GM21825 (cell line): ENCODE measurements around the gene INSYN1.
"Not testable (repeated sequence)": the region's sequence is repeated elsewhere in the genome, so short reads cannot be mapped to it uniquely, and the experiment has no call there.

Experiments used
- ATAC-seq: cut with Tn5 transposase; IDR thresholded peaks from one replicate; pipeline ENCODE4 v1.9.1; 2021; ENCODE audit warnings: mild to moderate bottlenecking, moderate library complexity; ENCODE audit not compliant: unreplicated experiment

The INSYN1 gene, protein sequence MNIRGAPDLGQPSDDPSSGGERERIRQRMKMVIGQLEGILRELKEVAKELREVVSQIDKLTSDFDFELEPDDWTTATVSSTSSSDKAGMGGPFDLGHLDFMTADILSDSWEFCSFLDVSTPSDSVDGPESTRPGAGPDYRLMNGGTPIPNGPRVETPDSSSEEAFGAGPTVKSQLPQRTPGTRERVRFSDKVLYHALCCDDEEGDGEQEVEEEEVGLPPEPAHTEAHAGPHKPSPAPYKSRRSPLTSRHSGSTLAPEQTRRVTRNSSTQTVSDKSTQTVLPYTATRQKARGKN

DNA sequence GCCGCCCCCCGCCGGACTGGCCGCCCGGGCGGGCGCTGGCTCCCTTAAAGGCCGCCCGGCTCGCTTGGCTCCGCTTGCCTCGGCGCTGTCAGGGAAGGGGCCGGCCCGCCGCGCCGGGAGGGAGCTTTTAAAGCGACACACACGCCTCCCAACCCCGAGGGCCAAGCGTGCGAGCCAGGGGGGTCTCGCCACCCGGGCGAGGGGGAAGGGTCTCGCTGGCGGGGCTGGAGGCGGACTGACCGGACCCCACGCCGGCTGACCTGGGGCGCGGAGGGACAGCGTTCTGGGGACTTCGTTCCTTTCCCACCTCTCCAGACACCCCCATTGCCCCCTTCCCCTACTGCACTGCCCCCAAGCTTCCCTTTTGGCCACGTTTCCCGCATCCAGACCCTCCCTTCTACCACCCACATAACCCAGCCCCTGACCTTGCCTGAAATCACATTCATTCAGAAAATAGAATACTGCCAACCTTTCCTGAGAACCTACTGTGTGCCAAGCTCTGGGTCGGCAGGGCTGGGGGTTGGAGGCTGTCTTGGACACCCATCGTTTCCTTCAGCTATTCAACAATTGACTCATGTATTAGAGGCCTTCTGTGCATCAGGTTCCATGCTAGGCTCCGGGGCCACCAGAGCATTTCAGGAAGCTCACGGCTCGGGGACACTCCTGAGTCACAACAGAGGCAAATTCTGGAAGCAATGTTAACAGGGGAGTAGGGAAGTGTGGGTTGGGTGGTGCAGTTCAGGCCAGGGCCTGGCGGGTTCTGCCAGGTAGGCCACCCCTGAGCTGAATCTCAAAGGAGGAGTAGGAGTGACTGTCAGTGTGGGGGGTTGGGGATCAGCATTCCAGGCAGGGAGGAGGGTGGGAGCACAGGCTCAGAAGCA lies at the start of gene INSYN1:
TSS of gene INSYN1 (minus strand) at position 102 of the 881 bp plus-strand sequence. CDS start 2,221 bp downstream, outside the sequence.
- no peak for ATAC-seq

DNA sequence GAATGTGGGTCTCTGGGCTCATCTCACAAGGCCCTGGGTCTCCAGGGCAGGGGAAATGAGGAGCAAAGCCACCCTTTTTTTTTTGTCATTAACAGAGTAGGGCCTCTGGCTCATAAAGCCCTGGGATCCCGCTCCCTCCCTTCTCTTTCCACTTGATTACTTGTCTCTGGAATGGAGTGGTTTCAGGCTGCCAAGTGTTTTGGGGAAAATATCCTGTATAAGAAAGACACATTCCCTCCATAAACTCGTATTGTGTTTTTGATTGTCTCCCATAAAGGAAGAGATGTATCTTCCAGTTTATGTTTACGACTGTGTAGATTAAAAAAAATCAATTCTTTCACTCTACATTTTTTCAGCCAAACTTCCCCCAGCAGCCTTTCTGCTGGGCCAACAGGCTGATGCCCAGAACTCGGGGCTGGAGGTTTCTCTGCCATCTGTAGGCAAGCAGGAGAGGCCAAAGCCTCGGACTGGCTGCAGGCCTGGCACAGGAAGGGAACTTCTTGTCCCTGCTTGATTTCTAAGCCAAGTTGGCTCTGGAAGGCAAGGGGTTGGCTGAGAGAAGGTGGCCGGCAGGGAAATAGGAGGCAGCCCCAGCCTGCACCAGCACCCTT lies 49.4 kb upstream of the INSYN1 start:
- ATAC-seq, result no peak

DNA sequence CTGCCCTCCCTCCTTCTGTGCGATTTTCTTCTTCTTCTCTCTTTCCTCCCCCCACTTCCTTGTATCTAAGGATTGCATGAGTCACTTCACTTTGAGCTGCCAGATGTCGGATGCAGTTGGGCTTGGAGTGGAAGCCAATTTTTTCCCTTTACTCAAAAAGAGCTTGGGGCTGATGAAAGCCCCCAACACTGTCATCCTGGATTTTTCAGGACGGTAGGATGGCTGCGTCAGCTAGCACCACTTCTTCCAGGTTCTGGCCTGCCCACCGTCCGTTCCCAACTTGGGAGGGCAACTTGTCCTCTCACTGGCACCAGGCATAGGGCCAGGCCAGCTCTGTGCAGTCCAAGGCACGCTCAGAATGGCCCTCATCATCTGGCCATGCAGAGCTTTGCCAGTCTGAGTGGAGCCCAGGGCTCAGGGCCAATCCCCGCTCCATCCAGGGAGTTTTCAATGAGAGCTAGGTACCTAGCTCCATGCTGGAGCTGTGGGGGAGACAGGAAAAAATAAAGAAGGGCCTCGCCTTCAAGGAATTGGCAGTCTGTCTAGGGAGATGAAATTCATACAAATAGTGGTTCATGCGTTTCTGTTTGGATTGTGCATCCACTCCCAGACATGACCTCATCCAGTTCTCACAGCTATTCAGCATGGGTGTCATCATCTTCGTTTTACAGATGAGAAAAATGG lies 47.7 kb upstream of the INSYN1 start:
- no peak for ATAC-seq

DNA sequence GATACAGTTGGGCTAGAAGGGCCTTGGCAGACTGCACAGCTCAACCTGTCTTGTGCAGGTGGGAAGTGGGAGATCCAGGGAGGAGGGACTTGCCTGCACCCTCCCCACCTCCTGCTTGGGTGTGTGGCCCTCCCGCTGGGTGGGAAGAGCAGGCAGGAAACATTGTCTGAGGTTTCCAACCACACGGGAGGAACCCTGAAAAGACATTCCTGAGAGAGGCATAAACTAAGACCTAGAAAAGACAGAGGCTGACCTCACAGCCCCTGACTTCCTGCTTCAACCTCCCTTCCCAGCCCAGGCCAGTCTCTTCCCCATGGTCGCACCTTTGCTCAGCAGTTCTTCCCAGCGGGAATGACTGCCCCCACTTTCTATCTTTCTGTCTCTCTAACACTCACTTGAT lies 46.3 kb upstream of the INSYN1 start:
- no peak for ATAC-seq

DNA sequence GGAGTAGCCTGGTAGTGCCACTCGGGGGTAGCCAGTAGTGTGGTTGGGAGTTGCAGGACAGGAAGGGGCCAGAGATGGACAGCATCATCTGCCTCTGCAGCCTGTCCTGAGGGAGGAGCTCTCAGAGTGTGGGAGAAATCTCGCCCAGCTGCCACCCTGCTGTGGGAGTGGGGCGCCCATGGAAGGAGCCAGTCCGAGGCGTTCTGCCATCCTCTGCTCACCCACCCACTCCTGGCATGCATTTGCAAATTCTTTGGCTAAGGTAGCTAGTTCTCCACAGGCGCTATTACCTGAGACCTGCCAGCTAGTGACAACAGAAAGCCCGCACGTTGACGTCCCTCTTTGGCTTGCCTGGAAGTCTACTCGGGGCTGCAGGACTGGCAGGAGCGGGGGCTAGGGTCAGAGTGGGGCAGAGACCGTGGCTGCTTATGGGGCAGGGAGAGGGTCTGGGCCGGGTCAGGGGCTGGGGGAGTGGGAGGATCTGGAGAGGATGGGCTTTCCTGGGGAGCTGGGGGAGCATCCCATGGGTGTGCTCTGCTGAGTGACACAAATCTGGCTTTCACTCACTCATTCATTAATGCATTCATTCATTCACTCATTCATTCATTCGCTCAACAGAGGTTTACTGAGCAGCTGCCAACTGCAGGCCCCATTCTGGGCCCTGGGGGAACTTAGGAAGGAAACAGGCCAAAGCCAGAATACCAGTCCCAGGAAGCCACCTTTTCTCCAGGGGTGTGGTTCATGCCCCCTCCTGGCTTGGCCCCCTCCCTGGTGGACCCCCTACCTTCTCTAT lies 44.4 kb upstream of the INSYN1 start:
- ATAC-seq, result no peak

DNA sequence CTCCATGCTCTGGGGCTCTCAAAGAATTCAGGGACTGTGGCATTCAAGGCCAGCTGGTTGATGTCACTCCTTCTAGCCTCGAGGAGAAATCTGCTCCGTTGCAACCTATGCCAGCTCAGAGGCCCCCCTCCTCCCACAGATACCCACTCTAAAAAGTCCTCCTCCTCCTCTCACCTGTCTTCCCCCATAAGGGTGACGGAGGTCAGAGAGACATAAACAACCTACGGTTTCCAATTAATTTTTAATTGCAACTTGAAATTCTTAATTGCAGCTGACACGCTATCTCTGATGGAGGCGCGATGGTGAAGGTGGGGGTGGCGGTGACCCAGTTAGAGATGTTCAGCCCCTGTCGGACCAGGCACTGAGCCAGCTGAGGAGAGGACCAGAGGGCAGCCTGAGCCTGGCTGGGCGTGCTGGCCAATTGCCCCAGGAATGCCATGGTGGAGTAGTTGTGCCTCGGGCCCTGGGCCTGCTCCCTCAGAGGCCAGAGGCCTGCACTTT lies 43.2 kb upstream of the INSYN1 start:
- no peak for ATAC-seq

DNA sequence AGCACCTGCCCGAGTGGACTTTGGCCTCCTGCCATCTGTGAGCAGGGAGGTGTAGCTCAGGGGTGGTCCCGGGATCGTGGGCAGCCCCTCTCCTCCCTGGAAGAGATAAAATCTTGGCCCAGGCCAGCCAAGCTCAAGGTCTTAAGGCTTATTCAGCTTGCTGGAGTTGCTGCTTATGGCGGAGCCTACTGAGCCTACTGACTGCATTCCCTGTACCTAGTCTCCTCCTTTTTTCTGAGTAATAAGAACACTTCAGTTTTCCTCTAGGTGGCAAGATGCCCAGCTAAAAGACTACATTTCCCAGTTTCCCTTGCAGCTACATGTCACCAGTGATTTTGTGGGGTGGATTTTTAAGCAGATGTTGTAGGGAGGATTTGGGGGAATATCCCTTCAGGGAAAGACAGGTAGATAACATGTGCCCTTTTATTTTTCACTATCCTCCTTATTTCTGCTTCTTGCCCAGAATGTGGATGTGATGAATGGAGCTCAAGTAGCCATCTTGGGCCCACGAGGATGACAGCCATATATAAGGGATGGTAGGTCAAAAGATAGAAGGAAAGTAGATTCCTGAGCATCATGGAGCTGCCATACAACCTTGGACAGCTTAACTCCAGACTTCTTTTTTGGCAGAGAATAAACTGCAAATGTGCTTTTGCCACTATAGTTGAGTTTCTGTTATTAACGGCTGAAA lies 41.4 kb upstream of the INSYN1 start:
- ATAC-seq, result no peak

DNA sequence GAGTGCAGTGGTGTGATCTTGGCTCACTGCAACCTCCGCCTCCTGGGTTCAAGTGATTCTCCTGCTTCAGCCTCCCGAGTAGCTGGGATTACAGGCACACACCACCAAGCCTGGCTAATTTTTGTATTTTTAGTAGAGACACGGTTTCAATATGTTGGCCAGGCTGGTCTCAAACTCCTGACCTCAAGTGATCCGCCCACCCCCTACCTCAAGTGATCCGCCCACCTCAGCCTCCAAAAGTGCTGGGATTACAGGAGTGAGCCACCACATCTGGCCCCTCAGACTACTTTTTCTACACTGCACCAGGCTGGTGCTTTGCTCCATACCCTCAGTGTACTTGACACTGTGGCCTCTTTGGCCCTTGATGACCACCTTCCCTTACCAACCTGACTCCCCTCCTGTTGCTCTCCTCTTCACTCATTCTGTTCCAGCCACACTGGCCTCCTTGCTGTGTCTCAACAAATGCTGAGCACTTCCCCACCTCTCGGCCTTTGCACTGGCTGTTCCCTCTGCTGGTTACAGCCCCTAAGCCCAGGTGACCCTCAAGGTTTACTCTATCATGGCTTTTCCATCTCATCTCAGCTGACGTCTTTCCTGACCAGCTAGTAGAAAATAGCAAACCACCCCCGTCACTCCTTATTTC lies 39.9 kb upstream of the INSYN1 start:
- ATAC-seq, result not testable (repeated sequence)

DNA sequence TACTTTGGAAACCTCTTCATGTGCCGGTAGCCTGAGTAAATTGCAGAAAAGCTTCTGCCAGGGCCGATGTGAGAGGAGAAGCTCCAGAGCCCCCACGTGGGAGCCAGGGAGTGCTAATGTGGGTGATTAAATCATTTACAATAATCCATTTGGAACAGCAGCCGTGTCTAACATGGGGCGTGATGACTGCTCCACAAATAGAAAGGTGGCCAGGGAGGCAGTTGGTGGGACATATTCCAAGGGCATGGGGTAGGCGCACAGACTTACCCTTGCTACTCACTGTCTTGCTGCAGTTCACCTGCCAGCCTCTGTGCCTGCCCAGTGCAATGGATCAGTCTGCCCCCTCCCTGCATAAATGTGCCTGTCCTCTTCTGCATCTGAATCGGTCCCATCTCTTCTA lies 39.3 kb upstream of the INSYN1 start:
- ATAC-seq, result no peak

DNA sequence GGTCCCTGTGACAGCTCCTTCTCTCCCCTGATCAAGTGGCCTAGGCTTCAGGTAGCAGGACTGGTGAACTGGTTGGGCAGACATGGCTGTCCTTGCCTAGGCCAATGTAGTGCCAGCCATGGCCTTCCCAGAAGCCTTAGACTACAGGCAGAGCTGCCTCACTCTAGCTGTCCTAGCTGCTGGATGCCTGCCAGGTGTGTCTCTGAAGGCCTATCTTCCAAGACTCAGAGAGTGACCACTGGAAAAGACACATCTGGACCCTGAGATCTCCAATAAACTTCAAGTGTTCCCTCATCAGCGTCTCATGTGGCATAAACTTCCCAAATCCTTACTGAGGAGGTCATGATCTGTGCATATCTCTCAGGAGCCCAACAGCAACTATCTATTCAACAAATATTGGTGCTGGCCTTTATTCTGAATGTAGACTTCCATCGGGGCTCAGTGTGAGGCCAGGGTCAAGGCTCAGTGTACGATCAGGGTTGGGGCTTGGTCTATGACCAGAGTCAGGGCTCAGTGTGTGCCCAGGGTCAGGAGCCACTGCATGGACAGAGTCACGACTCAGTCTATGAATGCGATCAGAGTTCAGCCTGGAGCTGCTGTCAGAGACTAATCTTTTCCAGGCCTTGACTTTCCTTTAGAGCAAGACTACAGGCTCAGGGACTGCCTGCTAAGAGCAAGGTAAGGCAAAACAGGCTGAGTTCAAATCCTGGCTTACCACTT lies 36.5 kb upstream of the INSYN1 start:
- no peak for ATAC-seq

DNA sequence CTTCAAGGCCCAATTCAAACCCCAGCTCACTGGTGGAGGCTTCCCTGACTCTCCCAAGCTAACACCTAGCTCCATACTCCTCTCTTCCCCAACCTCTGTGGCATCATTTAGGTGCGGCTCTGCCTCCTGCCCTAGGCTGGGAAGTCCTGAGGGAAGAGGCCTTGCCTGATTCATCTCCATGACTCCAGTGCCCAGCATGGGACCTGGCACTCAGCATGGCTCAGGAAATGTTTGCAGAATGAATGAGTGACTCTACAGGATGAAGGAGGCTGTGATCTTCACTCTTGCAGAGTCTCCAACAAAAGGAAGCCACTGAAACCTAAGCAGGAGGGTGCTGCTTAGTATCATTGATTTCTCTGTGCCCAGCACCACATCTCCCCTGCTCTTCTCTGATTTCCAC lies 34.5 kb upstream of the INSYN1 start:
- ATAC-seq, result no peak

DNA sequence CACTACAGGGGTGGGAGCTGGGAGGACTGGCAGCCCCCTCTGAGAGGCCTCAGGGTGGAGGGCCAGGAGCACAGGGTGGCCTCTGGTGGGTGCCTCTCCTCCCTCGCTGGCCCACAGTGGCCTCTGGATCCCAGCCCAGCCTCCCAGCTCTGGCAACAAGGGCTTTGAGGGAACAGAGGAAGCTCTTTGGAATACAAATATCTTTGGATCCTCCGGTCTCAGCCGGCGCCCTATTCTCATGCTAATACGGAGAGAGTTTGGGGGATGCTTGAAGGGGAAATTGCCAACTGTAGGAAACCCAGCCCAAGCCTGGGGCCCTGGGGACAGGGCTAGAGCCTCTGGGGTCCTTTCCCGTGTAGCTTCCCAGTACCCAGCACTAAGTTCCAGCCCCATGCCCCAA lies 33.4 kb upstream of the INSYN1 start:
- ATAC-seq, result no peak

DNA sequence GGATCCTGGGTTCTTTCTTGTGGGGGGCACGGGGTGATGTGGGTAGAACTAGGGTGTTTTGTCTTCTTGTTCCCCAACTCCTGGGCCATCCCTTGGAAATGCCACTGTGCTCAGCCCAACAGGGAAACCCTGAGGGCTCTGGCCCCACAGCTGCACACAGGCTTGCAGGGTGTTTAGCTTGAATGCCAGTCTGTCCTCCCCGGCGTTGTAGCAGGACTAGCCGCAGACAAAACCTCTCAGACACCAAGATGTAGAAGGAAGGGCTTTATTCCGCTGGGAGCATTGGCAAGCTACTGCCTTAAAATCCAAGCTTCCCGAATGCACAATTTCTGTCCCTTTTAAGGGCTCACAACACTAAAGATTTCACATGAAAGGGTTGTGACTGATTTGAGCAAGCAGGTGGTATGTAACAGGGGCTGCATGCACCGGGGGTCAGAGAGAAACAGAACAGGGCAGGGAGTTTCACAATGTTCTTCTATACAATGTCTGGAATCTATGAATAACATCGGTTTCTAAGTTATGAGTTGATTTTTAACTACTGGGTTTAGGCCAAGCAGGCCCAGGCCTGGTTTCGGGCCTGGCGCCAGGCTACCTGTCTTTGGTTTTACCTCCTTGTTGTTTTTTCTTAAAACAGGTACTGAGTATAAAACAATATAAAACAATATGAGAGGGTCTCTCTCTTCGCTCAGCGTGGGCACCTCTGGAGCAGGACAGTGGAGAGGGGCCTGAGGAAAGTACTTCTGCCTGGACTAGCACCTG lies 32.3 kb upstream of the INSYN1 start:
- ATAC-seq, result not testable (repeated sequence)

DNA sequence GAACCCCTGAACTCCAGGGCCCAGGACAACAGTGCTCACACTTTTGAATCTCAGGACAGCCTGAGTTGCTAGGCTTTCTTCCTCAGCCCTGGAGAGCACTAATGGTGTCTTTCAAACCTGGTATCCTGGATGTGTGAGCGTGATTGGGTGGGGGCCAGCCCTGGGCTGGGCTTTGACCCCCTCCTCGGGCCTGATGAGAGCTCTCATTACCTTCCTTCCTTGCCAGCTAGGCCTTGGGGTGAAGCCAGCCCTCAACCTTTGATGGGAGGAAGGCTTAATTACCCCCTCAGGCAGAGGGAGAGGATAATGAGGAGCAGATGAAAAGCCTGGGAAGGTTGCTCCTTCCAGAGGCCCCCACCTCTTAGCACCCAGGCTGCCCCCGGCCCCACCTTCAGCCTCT lies 31.1 kb upstream of the INSYN1 start:
- ATAC-seq, result no peak

DNA sequence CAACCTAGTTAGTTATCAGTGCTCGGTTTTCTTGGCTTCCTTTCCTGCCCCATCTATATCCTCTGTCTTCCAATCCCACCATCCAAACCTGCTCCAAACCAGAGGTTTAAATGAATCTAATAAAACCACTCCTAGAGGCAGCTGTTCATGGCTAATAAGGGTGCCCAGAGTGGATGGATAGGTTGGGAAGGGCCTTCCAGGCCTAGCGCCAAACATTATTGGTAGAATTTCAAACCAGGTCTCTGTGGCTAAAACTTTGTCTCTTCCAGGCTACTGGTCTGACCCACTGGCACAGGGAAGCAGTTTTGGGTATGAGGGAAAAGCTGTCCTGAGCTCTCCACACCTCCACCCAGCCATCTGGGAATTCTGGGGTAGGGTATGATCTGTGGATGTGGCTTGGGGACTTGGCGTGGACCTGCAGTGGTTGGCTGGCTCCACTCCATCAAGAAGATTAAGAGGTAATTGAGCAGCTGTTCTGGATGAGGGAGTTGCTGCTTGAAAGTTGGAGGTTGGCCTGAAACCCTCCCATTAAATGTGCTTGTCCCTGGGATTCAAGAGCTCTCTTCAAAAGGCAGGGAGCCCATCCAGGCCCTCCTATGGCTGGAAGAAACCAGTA lies 29.3 kb upstream of the INSYN1 start:
- ATAC-seq, result no peak

DNA sequence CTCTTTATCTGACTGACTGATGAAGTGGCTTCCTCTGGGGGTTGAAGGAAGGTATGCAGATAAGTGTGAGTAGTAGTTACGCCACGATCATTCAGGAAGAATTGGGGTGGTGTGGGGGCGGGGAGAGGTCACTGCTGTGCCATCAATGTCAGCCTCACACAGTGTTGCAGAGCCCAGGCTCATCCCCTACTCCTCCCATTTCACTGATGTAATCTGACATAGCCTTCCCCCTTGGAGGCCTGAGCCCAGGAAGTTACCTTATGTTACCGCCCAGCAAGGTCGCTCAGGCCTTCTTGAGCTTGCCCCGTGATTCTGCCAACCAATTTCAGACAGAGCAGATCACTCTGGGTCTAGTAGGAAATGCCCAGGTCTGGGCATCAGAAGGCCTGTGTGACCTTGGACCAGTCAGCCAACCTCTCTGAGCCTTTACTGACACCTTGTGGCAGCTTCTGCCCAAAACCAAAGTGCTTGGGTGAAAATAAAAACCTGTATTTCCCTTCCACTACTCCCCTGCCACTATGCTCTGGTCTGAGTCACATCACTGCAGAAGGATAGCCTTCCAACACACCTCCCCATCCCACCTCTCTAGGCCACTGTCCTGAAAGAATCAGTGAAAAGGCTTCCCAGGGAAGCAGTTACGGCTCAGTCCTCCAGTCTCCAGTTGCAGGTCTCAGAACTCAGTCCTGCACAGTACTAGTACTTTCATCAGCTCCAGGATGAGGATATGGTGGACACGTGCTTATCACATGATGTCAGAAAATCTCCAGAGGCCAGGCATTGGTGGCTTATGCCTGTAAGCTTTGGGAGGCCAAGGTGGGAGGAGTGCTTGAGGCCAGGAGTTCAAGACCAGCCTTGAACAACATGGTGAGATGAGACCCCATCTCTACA lies 28.1 kb upstream of the INSYN1 start:
- no peak for ATAC-seq
